GM12878 (cell line): ENCODE results near the gene MAST2. TPM values are rescaled to one million over a fixed set of nuclear protein-coding genes. Genes with fewer than 3 reads are reported as not detected.

Experiments
- BHLHE40 ChIP-seq, 2 experiments: fragments of 450-650 bp in 1 of 2; IDR thresholded peaks; 2 replicates each; pipeline ENCODE4 v1.6.1; 2011 to 2017; ENCODE audit warnings: low read depth in 2 of 2, borderline replicate concordance in 1 of 2, improper control_type of control experiment in 1 of 2, low read length in 1 of 2, mild to moderate bottlenecking in 1 of 2
- BMI1 ChIP-seq: fragments of 450-650 bp; IDR thresholded peaks from 2 replicates; pipeline ENCODE4 v1.6.1; 2016; ENCODE audit warnings: mild to moderate bottlenecking, moderate library complexity, borderline replicate concordance
- CBFB ChIP-seq: IDR thresholded peaks from 2 replicates; pipeline ENCODE4 v1.6.1; 2016; ENCODE audit warnings: antibody characterized with exemption, low read depth
- FOS ChIP-seq: IDR thresholded peaks from 3 replicates; pipeline ENCODE4 v1.6.1; 2011; ENCODE audit warnings: borderline replicate concordance; ENCODE audit not compliant: insufficient read length; ENCODE audit errors: extremely low read depth
- MTA3 ChIP-seq: IDR thresholded peaks from 2 replicates; pipeline ENCODE4 v1.6.1; 2012; ENCODE audit warnings: low read length, inconsistent platforms, borderline replicate concordance
- NFYB ChIP-seq: IDR thresholded peaks from 2 replicates; pipeline ENCODE4 v1.6.1; 2011; ENCODE audit warnings: low read depth, mild to moderate bottlenecking, low read length, improper control_type of control experiment, moderate library complexity; ENCODE audit not compliant: insufficient read depth
- RAD51 ChIP-seq: fragments of 450-650 bp; IDR thresholded peaks from 2 replicates; pipeline ENCODE4 v1.6.1; 2016; ENCODE audit warnings: moderate library complexity, mild to moderate bottlenecking, inconsistent platforms
- RB1 ChIP-seq: fragments of 450-650 bp; formaldehyde crosslinking; IDR thresholded peaks from 2 replicates; pipeline ENCODE4 v1.6.1; 2017; ENCODE audit warnings: mild to moderate bottlenecking, borderline replicate concordance
- RFX5 ChIP-seq: IDR thresholded peaks from 2 replicates; pipeline ENCODE4 v1.6.1; 2011; ENCODE audit warnings: low read depth, low read length, improper control_type of control experiment
- SPI1 ChIP-seq: IDR thresholded peaks from 2 replicates; pipeline ENCODE4 v1.6.1; 2011; ENCODE audit warnings: low read depth, mild to moderate bottlenecking, low read length, moderate library complexity, borderline replicate concordance; ENCODE audit not compliant: insufficient read depth
- ZNF384 ChIP-seq: IDR thresholded peaks from 2 replicates; pipeline ENCODE4 v1.6.1; 2012; ENCODE audit warnings: low read depth, mild to moderate bottlenecking, low read length, improper control_type of control experiment, borderline replicate concordance
- polyA plus RNA-seq, 11 experiments: library from polyadenylated mRNA; depleted of rRNA in 4 of 11; unstranded in 6 of 11; stranded (reverse) in 5 of 11; fragments of >200 nt; fragmentation: Nextera tagmentation in 4 of 11; fragmentation: Illumina TruSeq in 1 of 11; extraction: Ambion mirVana in 4 of 11; extraction: Trizol in 1 of 11; gene quantifications; 1 replicate in 1 of 11; 2 replicates in 10 of 11; pipeline versions ENCODE4 v1.2.1 to v1.2.3, GENCODE V29; 2011 to 2016; ENCODE audit warnings: inconsistent platforms in 2 of 11, missing spikeins in 2 of 11, low read depth in 1 of 11
- total RNA-seq, 4 experiments: library from RNA; depleted of rRNA in 3 of 4; stranded (reverse); fragments of >200 nt in 3 of 4; fragmentation: Illumina TruSeq in 1 of 4; extraction: Trizol in 1 of 4; gene quantifications; 2 replicates each; pipeline versions ENCODE4 v1.2.1 to v1.2.3, GENCODE V29; 2013 to 2021
- TF ChIP-seq, protein P1 (sequence below): fragments of 450-650 bp; IDR thresholded peaks from 2 replicates; pipeline ENCODE4 v1.6.1; 2017; ENCODE audit warnings: mild to moderate bottlenecking, moderate library complexity
- TF ChIP-seq, protein P2 (sequence below): fragments of 450-650 bp; IDR thresholded peaks from 2 replicates; pipeline ENCODE4 v1.6.1; 2016; ENCODE audit warnings: mild to moderate bottlenecking
- TF ChIP-seq, protein P3 (sequence below): fragments of 450-650 bp; conservative IDR thresholded peaks from 2 replicates; pipeline ENCODE4 v1.6.1; 2017; ENCODE audit warnings: mild to moderate bottlenecking, moderate library complexity

MAST2 gene
- total and polyA plus RNA-seq, 10 of the 15 experiments (the other 5 are each of a cell fraction or from before 2014, with no cell fraction given): 1.0 to 28.7 (median 13.8) TPM

DNA sequence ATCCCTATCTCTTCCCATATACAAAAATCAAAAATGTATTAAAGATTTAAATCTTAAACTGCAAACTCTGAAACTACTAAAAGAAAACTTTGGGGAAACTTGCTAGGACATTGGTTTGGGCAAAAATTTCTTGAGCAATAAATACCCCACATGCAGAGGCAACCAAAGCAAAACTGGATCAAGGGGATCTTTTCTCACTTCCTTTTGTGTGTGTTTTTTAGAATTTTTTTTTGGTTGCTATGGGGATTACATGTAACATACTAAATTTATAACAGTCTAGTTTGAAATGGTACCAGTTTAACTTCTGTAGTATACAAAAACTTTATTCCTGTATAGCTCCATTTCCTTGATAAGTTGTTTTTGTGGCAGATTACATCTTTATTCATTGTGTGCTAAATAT lies 16.8 kb downstream of the MAST2 start (continued):
- TF ChIP-seq, protein P1, sequence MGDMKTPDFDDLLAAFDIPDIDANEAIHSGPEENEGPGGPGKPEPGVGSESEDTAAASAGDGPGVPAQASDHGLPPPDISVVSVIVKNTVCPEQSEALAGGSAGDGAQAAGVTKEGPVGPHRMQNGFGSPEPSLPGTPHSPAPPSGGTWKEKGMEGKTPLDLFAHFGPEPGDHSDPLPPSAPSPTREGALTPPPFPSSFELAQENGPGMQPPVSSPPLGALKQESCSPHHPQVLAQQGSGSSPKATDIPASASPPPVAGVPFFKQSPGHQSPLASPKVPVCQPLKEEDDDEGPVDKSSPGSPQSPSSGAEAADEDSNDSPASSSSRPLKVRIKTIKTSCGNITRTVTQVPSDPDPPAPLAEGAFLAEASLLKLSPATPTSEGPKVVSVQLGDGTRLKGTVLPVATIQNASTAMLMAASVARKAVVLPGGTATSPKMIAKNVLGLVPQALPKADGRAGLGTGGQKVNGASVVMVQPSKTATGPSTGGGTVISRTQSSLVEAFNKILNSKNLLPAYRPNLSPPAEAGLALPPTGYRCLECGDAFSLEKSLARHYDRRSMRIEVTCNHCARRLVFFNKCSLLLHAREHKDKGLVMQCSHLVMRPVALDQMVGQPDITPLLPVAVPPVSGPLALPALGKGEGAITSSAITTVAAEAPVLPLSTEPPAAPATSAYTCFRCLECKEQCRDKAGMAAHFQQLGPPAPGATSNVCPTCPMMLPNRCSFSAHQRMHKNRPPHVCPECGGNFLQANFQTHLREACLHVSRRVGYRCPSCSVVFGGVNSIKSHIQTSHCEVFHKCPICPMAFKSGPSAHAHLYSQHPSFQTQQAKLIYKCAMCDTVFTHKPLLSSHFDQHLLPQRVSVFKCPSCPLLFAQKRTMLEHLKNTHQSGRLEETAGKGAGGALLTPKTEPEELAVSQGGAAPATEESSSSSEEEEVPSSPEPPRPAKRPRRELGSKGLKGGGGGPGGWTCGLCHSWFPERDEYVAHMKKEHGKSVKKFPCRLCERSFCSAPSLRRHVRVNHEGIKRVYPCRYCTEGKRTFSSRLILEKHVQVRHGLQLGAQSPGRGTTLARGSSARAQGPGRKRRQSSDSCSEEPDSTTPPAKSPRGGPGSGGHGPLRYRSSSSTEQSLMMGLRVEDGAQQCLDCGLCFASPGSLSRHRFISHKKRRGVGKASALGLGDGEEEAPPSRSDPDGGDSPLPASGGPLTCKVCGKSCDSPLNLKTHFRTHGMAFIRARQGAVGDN: no peak
- no peak for TF ChIP-seq MTA3
- TF ChIP-seq CBFB: no peak
- TF ChIP-seq, protein P2, sequence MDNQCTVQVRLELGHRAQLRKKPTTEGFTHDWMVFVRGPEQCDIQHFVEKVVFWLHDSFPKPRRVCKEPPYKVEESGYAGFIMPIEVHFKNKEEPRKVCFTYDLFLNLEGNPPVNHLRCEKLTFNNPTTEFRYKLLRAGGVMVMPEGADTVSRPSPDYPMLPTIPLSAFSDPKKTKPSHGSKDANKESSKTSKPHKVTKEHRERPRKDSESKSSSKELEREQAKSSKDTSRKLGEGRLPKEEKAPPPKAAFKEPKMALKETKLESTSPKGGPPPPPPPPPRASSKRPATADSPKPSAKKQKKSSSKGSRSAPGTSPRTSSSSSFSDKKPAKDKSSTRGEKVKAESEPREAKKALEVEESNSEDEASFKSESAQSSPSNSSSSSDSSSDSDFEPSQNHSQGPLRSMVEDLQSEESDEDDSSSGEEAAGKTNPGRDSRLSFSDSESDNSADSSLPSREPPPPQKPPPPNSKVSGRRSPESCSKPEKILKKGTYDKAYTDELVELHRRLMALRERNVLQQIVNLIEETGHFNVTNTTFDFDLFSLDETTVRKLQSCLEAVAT: no peak
- TF ChIP-seq, protein P3, sequence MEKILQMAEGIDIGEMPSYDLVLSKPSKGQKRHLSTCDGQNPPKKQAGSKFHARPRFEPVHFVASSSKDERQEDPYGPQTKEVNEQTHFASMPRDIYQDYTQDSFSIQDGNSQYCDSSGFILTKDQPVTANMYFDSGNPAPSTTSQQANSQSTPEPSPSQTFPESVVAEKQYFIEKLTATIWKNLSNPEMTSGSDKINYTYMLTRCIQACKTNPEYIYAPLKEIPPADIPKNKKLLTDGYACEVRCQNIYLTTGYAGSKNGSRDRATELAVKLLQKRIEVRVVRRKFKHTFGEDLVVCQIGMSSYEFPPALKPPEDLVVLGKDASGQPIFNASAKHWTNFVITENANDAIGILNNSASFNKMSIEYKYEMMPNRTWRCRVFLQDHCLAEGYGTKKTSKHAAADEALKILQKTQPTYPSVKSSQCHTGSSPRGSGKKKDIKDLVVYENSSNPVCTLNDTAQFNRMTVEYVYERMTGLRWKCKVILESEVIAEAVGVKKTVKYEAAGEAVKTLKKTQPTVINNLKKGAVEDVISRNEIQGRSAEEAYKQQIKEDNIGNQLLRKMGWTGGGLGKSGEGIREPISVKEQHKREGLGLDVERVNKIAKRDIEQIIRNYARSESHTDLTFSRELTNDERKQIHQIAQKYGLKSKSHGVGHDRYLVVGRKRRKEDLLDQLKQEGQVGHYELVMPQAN: no peak
- peak; percentile 60 for TF ChIP-seq BMI1
- TF ChIP-seq FOS: no peak
- no peak for TF ChIP-seq RAD51
- no peak for TF ChIP-seq RB1
- TF ChIP-seq SPI1: peak; percentile 65
- TF ChIP-seq RFX5: no peak
- TF ChIP-seq NFYB: no peak
- TF ChIP-seq BHLHE40 (IDR thresholded peaks at IDR 0.05; ENCODE audit: borderline replicate concordance in 1 of 2, low read depth in 2 of 2, low read length in 1 of 2): no peak
- 0 out of 2 replicates have a peak, but pooled peaks have one; percentile 10 for TF ChIP-seq ZNF384
